Activated CD4-positive, alpha-beta memory T cell treated with anti-CD3 and anti-CD28 coated beads, Interleukin-2, amount 10 ng/mL, durations not matched to agents 7 days and 5 days (primary cell): ENCODE data around the gene HMGCL. TPM values are rescaled to one million over a fixed set of nuclear protein-coding genes. Genes with fewer than 3 reads are reported as not detected.

Experiments used
- CTCF ChIA-PET: fragments of 350-600 bp; sonication (Branson Sonifier 250); formaldehyde crosslinking; loops from one replicate; lab custom pipeline; 2021; ENCODE audit warnings: antibody characterized with exemption, inconsistent platforms; lab: Charles Lee
- POLR2A ChIA-PET: fragments of 350-600 bp; sonication (Branson Sonifier 250); formaldehyde crosslinking; loops from one replicate; lab custom pipeline; 2021; ENCODE audit warnings: antibody characterized with exemption; lab: Charles Lee
- DNase-seq: peaks from one replicate; pipeline ENCODE4 v3.0.0-alpha.2; 2020
- H3K27ac Mint-ChIP-seq: one replicate; pipeline ENCODE4 v1.8.0; 2021; ENCODE audit warnings: mild to moderate bottlenecking, mixed read lengths
- H3K27me3 Mint-ChIP-seq: one replicate; pipeline ENCODE4 v1.8.0; 2021; ENCODE audit warnings: mixed read lengths
- H3K36me3 Mint-ChIP-seq: one replicate; pipeline ENCODE4 v1.8.0; 2021; ENCODE audit warnings: low read depth, mixed read lengths
- H3K4me1 Mint-ChIP-seq: one replicate; pipeline ENCODE4 v1.8.0; 2021; ENCODE audit warnings: mixed read lengths
- H3K4me3 Mint-ChIP-seq: one replicate; pipeline ENCODE4 v1.8.0; 2021; ENCODE audit warnings: mild to moderate bottlenecking, mixed read lengths
- H3K9me3 Mint-ChIP-seq: one replicate; pipeline ENCODE4 v1.8.0; 2021; ENCODE audit warnings: mixed read lengths
- total RNA-seq, 2 experiments: library from RNA; stranded (reverse); gene quantifications; one replicate each; pipeline ENCODE4 v1.2.3, GENCODE V29; 2021

Gene HMGCL
- total RNA-seq, 2 experiments from 2014 or later: 33.5 to 35.7 TPM

GRCh38 chr1:23756676-23757075, 68.6 kb downstream of the HMGCL start:
- CTCF ChIA-PET: interaction anchor here (1.3 kb wide), 1 partner anchor 10 kb away, joined by 4 read pairs; no protein-coding TSS in a partner anchor
- Mint-ChIP-seq H3K36me3 (peaks cover 69% of the 10 kb centered on the region), H3K4me3 (no peak overlapping the region), H3K9me3 (no peaks in the 10 kb centered on the region), H3K27me3 (no peaks in the 10 kb centered on the region), H3K27ac (no peak overlapping the region), H3K4me1 (no peaks in the 10 kb centered on the region)
- POLR2A ChIA-PET: no interaction called here
- no peak for DNase-seq

GRCh38 chr1:23752909-23753308, 72.3 kb downstream of the HMGCL start:
- Mint-ChIP-seq H3K4me1 (peaks cover 14% of the 10 kb centered on the region), H3K36me3 (peaks cover 63% of the 10 kb centered on the region), H3K27ac (no peak overlapping the region), H3K27me3 (no peaks in the 10 kb centered on the region), H3K4me3 (no peak overlapping the region), H3K9me3 (no peaks in the 10 kb centered on the region)
- no peak for DNase-seq
- POLR2A ChIA-PET: no interaction called here
- CTCF ChIA-PET: interaction anchor here (4.2 kb wide), 1 partner anchor 18 kb away, joined by 21 read pairs; no protein-coding TSS in a partner anchor

Other genes starting within 250 kb of the HMGCL start
- 1,000 to 10,000 TPM; 1,074 to 1,084 TPM for gene RPL11, start 133.6 kb downstream of the HMGCL start, total RNA-seq
- gene ELOA, start 82.0 kb downstream of the HMGCL start, total RNA-seq: 10 to 100 TPM; 34.1 to 35.2 TPM
- gene PITHD1, start 47.0 kb downstream of the HMGCL start, total RNA-seq: 10 to 100 TPM; 50.0 to 51.6 TPM
- gene LYPLA2, start 34.3 kb downstream of the HMGCL start, total RNA-seq: 10 to 100 TPM; 76.1 to 80.8 TPM
- gene GALE, start 24.7 kb downstream of the HMGCL start, total RNA-seq: 10 to 100 TPM; 33.5 to 37.6 TPM
- 1 to 10 TPM; 5.6 to 6.3 TPM for gene FUCA1, start 42.9 kb upstream of the HMGCL start, total RNA-seq
- gene CNR2, start 87.9 kb upstream of the HMGCL start, total RNA-seq: under 1 TPM in 1 of 2 experiments, not detected in 1; 0.08 TPM
- gene PNRC2, start 134.4 kb upstream of the HMGCL start, total RNA-seq: 100 to 1,000 TPM; 153 to 158 TPM
- 100 to 1,000 TPM; 191 to 192 TPM for gene SRSF10, start 154.9 kb upstream of the HMGCL start, total RNA-seq